GM12864 (cell line): ENCODE data around the gene PTGIS.

Source experiments
- DNase-seq: peaks from one replicate; pipeline ENCODE4 v3.0.0-alpha.2; 2011; ENCODE audit warnings: low read depth
- H3K4me3 ChIP-seq: 2 replicates; pipeline ENCODE4 v1.5.1; 2011; ENCODE audit warnings: mild to moderate bottlenecking, low read depth, low read length, control low read depth
- CTCF ChIP-seq: IDR thresholded peaks from 2 replicates; pipeline ENCODE4 v1.5.1; 2011; ENCODE audit warnings: low read depth, mild to moderate bottlenecking, moderate library complexity, low read length, control low read depth, inconsistent platforms; ENCODE audit errors: missing control alignments

The PTGIS gene

GRCh38 chr20:49503176-49503575, 64.8 kb downstream of the PTGIS start:
- DNase-seq, result no peak
- no peak overlapping the region for H3K4me3 ChIP-seq
- no peak for TF ChIP-seq CTCF

GRCh38 chr20:49501917-49502316, 66.0 kb downstream of the PTGIS start:
- no peak for DNase-seq
- no peak overlapping the region for H3K4me3 ChIP-seq
- TF ChIP-seq CTCF, result no peak

- TF ChIP-seq CTCF, result no peak
- no peak overlapping the region for H3K4me3 ChIP-seq
- DNase-seq, result no peak
Observed at GRCh38 chr20:49497398-49497669, 70.6 kb downstream of the PTGIS start.

GRCh38 chr20:49496553-49497397, 71.2 kb downstream of the PTGIS start:
- no peak for TF ChIP-seq CTCF
- DNase-seq, result no peak
- H3K4me3 ChIP-seq, result no peak overlapping the region

GRCh38 chr20:49496043-49496442, 71.9 kb downstream of the PTGIS start:
- TF ChIP-seq CTCF, result no peak
- DNase-seq, result no peak

GRCh38 chr20:49490689-49491088, 77.2 kb downstream of the PTGIS start:
- DNase-seq, result no peak
- H3K4me3 ChIP-seq, result no peak overlapping the region
- TF ChIP-seq CTCF, result no peak

More at GRCh38 chr20:49496043-49496442, 71.9 kb downstream of the PTGIS start:
- no peak overlapping the region for H3K4me3 ChIP-seq

GRCh38 chr20:49489688-49490087, 78.2 kb downstream of the PTGIS start:
- TF ChIP-seq CTCF, result no peak
- DNase-seq, result no peak
- no peak overlapping the region for H3K4me3 ChIP-seq
